B cell (primary cell): ENCODE results near the gene MID1. TPM values are rescaled to one million over a fixed set of nuclear protein-coding genes. Genes with fewer than 3 reads are reported as not detected.

Experiments used
- ATAC-seq: fragments of 200-7000 bp; cut with Tn5 transposase; one replicate; pipeline ENCODE4 v1.10.0; 2021; ENCODE audit warnings: low read depth, mild to moderate bottlenecking, moderate number of reproducible peaks, moderate library complexity
- CTCF ChIA-PET: fragments of 350-600 bp; sonication (Branson Sonifier 250); formaldehyde crosslinking; loops from one replicate; lab custom pipeline; 2021; ENCODE audit warnings: antibody characterized with exemption, inconsistent platforms; lab: Charles Lee
- POLR2A ChIA-PET: fragments of 350-600 bp; sonication (Branson Sonifier 250); formaldehyde crosslinking; loops from one replicate; lab custom pipeline; 2021; ENCODE audit warnings: antibody characterized with exemption; lab: Charles Lee
- DNase-seq: peaks from one replicate; pipeline ENCODE4 v3.0.0; 2013
- H2AFZ ChIP-seq: 2 replicates; pipeline ENCODE4 v1.6.1; 2012; ENCODE audit warnings: mild to moderate bottlenecking, low read depth, low read length; ENCODE audit not compliant: insufficient read depth, poor library complexity, severe bottlenecking
- H3K27ac ChIP-seq, 2 donors: 1 replicate in 1 of 2; 2 replicates in 1 of 2; pipeline ENCODE4 v1.5.1; 2012 to 2013; ENCODE audit warnings: low read length in 2 of 2, mild to moderate bottlenecking in 2 of 2, moderate library complexity in 1 of 2
- H3K27me3 ChIP-seq, 4 experiments: fragments of 200-600 bp in 1 of 4; sonication (generic) in 1 of 4; replicated peaks in 1 of 4; 1 replicate in 2 of 4; 2 replicates in 2 of 4; pipeline versions ENCODE4 v1.6.1 to v1.7.0; 2013 to 2016; ENCODE audit warnings: low read length in 3 of 4, mild to moderate bottlenecking in 2 of 4, mixed read lengths in 1 of 4, moderate library complexity in 1 of 4; ENCODE audit not compliant: insufficient read depth in 4 of 4, control insufficient read depth in 3 of 4; ENCODE audit errors: control extremely low read depth in 1 of 4
- H3K36me3 ChIP-seq, 2 experiments: replicated peaks in 1 of 2; 1 replicate in 1 of 2; 2 replicates in 1 of 2; pipeline versions ENCODE4 v1.6.1 to v1.7.1; 2013; ENCODE audit warnings: low read length in 1 of 2; ENCODE audit not compliant: insufficient read depth in 2 of 2, control insufficient read depth in 1 of 2; ENCODE audit errors: control extremely low read depth in 1 of 2, extremely low read depth in 1 of 2
- H3K4me1 ChIP-seq, 2 donors: fragments of 200-600 bp in 1 of 2; sonication (generic) in 1 of 2; 1 replicate in 1 of 2; 2 replicates in 1 of 2; pipeline versions ENCODE4 v1.5.1 to v1.6.1; 2013 to 2017; ENCODE audit warnings: low read length in 2 of 2; ENCODE audit not compliant: control insufficient read depth in 2 of 2, insufficient read depth in 2 of 2
- H3K4me2 ChIP-seq: replicated peaks from 2 replicates; pipeline ENCODE3; 2012; ENCODE audit warnings: mild to moderate bottlenecking, low read depth, low read length; ENCODE audit not compliant: poor library complexity, severe bottlenecking
- H3K4me3 ChIP-seq, 5 experiments: fragments of 200-600 bp in 1 of 5; sonication (generic) in 1 of 5; 1 replicate in 3 of 5; 2 replicates in 2 of 5; pipeline versions ENCODE4 v1.5.1 to v1.7.0; 2011 to 2016; ENCODE audit warnings: low read length in 4 of 5, mild to moderate bottlenecking in 4 of 5, low read depth in 2 of 5, control low read depth in 1 of 5, moderate library complexity in 1 of 5; ENCODE audit not compliant: insufficient read depth in 1 of 5; ENCODE audit errors: control extremely low read depth in 1 of 5, extremely low read depth in 1 of 5
- H3K79me2 ChIP-seq: fragments of 200-600 bp; sonication (generic); one replicate; pipeline ENCODE4 v1.6.0; 2016; ENCODE audit warnings: low read length; ENCODE audit not compliant: control insufficient read depth, insufficient read depth
- H3K9ac ChIP-seq: fragments of 200-600 bp; sonication (generic); 2 replicates; pipeline ENCODE4 v1.6.1; 2017; ENCODE audit warnings: mild to moderate bottlenecking, low read length, moderate library complexity
- H3K9me3 ChIP-seq, 3 donors: one replicate each; pipeline versions ENCODE4 v1.6.1 to v1.7.1; 2013; ENCODE audit warnings: low read length in 2 of 3; ENCODE audit not compliant: control insufficient read depth in 2 of 3, insufficient read depth in 1 of 3; ENCODE audit errors: control extremely low read depth in 1 of 3
- H4K20me1 ChIP-seq: 2 replicates; pipeline ENCODE4 v1.6.0; 2012; ENCODE audit warnings: mild to moderate bottlenecking, low read length; ENCODE audit not compliant: insufficient read depth, control insufficient read depth, poor library complexity, severe bottlenecking
- H3K27ac Mint-ChIP-seq: one replicate; pipeline ENCODE4 v1.8.0; 2021; ENCODE audit warnings: mixed read lengths
- H3K27me3 Mint-ChIP-seq: one replicate; pipeline ENCODE4 v1.8.0; 2021; ENCODE audit warnings: mixed read lengths
- H3K4me1 Mint-ChIP-seq: one replicate; pipeline ENCODE4 v1.8.0; 2021; ENCODE audit warnings: mixed read lengths
- H3K4me3 Mint-ChIP-seq: one replicate; pipeline ENCODE4 v1.8.0; 2021; ENCODE audit warnings: mixed read lengths
- H3K9me3 Mint-ChIP-seq: one replicate; pipeline ENCODE4 v1.8.0; 2022; ENCODE audit warnings: mixed read lengths; ENCODE audit not compliant: insufficient read depth
- CTCF ChIP-seq: fragments of 200-600 bp; IDR thresholded peaks from one replicate; pipeline ENCODE4 v1.8.0; 2022; ENCODE audit warnings: antibody characterized with exemption, mild to moderate bottlenecking
- EZH2 ChIP-seq: IDR thresholded peaks from 2 replicates; pipeline ENCODE4 v1.6.1; 2012; ENCODE audit warnings: borderline replicate concordance, low read depth, mild to moderate bottlenecking, moderate library complexity, low read length; ENCODE audit not compliant: insufficient read depth, poor library complexity, severe bottlenecking
- WGBS: methylation state at CpG from one replicate; pipeline ENCODE4 v1.1.5; 2013; ENCODE audit warnings: missing lambda C conversion rate; ENCODE audit not compliant: insufficient coverage; 5-methylcytosine and 5-hydroxymethylcytosine counted together
- intact Hi-C: fragments of 100-400 bp; cut with micrococcal nuclease; formaldehyde crosslinking; loops from one replicate; pipeline ENCODE4 v1.10.0; 2022
- polyA plus RNA-seq: library from polyadenylated mRNA; depleted of rRNA; stranded (reverse); fragments of >200 nt; gene quantifications from 2 replicates; pipeline ENCODE4 v1.2.3, GENCODE V29; 2012
- total RNA-seq, 2 donors: library from RNA; stranded (reverse); fragments of 120-200 nt in 1 of 2; gene quantifications; 1 replicate in 1 of 2; 2 replicates in 1 of 2; pipeline versions ENCODE4 v1.2.3 to v1.2.4, GENCODE V29; 2013 to 2022

Gene MID1
- total and polyA plus RNA-seq, 2 donors (not counting 1 experiment from before 2014, with no cell fraction given): 0.15 to 0.44 TPM

DNA sequence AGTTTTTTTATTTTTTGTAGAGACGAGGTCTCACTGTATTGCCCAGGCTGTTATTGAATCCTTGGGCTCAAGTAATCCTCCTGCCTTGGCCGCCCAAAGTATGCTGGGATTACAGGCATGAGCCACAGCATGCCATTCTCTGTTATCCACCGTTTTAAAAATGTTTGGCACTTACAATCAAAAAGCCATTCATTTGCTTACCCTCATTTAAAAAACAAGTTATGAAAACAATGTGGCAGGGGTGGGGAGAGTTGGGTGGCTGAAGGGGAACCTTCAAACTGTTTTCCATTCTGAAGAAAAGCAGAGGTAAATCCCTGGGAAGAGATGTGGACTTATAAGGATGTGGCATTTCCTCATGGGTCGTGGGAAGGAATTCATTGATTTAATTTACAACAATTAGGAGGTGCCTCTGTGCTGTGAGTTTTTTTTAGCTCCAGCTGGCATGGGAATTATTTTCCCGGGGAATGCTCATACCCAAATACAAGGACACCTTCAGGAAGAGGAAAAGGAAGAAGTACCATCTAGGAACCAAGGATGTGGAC is 103.5 kb downstream of the MID1 start:
- Histone ChIP-seq H3K4me1 (no peaks in the 10 kb centered on the region), H3K27ac (no peak overlapping the region), H3K27me3 (no peaks in the 10 kb centered on the region), H3K4me2 (no peak overlapping the region), H3K36me3 (no peaks in the 10 kb centered on the region), H3K4me3 (no peak overlapping the region), H3K9ac (no peak overlapping the region), H4K20me1 (no peaks in the 10 kb centered on the region), H3K79me2 (no peaks in the 10 kb centered on the region), H3K9me3 (no peaks in the 10 kb centered on the region), H2AFZ (no peak overlapping the region)
- Mint-ChIP-seq H3K9me3 (no peaks in the 10 kb centered on the region), H3K4me3 (no peak overlapping the region), H3K27ac (no peak overlapping the region), H3K4me1 (no peaks in the 10 kb centered on the region), H3K27me3 (no peaks in the 10 kb centered on the region)
- no peak for TF ChIP-seq EZH2
- TF ChIP-seq CTCF: no peak
- POLR2A ChIA-PET: no interaction called here
- DNase-seq (no peak), ATAC-seq (no peak)
- CTCF ChIA-PET: no interaction called here
- WGBS: 100% methylated on average over 1 of the region's 5 CpGs
- intact Hi-C loops: no loop called here

GRCh38 chrX:10514891-10515290 is 105.5 kb downstream of the MID1 start:
- Mint-ChIP-seq H3K9me3 (no peaks in the 10 kb centered on the region), H3K27me3 (no peaks in the 10 kb centered on the region), H3K27ac (no peak overlapping the region), H3K4me3 (no peak overlapping the region), H3K4me1 (no peaks in the 10 kb centered on the region)
- H3K9me3 ChIP-seq: no peaks in the 10 kb centered on the region
- no peak overlapping the region for H3K27ac ChIP-seq
- DNase-seq (no peak), ATAC-seq (no peak)
- WGBS: 90% methylated on average over 2 of the region's 6 CpGs
- intact Hi-C loops: no loop called here
- ChIA-PET CTCF (no interaction called here), POLR2A (no interaction called here)
- no peaks in the 10 kb centered on the region for H3K4me1 ChIP-seq
- no peaks in the 10 kb centered on the region for H3K36me3 ChIP-seq
- H3K9ac ChIP-seq: no peak overlapping the region
- H4K20me1 ChIP-seq: no peaks in the 10 kb centered on the region
- H2AFZ ChIP-seq: no peak overlapping the region
- no peak for TF ChIP-seq CTCF
- no peak for TF ChIP-seq EZH2
- no peak overlapping the region for H3K4me2 ChIP-seq
- H3K79me2 ChIP-seq: no peaks in the 10 kb centered on the region
- no peaks in the 10 kb centered on the region for H3K27me3 ChIP-seq
- no peak overlapping the region for H3K4me3 ChIP-seq
